ENCODE data around the gene OTUD1.
A peak's percentile ranks its signal among the peaks of the same experiment; 100 is the strongest.
"Not testable (repeated sequence)": the region's sequence is repeated elsewhere in the genome, so short reads cannot be mapped to it uniquely, and the experiment has no call there.

Gene OTUD1, protein sequence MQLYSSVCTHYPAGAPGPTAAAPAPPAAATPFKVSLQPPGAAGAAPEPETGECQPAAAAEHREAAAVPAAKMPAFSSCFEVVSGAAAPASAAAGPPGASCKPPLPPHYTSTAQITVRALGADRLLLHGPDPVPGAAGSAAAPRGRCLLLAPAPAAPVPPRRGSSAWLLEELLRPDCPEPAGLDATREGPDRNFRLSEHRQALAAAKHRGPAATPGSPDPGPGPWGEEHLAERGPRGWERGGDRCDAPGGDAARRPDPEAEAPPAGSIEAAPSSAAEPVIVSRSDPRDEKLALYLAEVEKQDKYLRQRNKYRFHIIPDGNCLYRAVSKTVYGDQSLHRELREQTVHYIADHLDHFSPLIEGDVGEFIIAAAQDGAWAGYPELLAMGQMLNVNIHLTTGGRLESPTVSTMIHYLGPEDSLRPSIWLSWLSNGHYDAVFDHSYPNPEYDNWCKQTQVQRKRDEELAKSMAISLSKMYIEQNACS

DNA sequence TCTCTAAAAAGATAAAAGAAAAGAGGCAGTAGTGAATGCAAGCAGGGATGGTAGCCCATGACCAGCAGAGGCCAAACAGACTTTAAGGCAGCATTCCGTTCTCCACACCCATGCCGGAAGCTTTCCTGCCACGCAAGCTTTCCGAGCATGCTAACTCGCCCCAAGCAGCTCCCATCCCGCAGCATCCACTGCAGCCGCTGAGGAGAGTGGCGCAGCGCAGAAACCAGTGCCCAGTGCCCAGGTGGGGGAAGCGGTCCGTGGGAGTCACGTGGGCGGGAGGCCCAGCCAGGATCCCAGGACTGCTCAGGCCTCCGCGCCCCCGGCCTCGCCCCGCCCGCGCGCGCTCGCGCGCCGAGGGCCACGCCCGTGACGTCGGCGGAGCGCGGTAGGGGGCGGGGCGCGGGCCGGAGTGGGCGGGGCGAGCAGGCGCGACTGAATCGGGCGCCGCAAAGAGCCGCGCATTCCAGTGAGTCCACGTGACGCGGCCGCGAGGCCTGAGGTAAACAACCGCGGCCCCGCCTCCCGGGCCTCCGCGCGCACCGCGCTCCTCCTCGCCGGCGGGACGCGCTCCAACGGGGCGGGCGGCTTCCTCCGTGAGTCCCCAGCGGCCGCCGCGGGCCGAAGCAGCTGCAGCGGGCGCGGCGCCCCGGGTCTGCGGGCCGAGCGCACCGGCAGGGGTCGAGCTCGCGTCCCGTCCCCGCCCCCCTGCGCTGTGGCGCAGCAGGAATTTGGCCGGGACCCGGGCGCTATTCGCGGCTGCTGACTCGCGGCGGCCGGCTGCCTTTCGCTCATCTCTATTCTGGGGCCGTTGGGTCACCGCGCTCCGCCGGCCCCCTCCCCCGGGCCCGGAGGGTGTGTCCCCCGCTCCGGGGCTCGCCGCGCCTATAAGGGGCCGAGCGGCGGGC lies at the start of gene OTUD1:
Gene OTUD1 (plus strand): TSS at position 529 of the 905 bp plus-strand sequence. CDS start 383 bp downstream, outside the sequence.
- DNase-seq, result peak; percentile 93

DNA sequence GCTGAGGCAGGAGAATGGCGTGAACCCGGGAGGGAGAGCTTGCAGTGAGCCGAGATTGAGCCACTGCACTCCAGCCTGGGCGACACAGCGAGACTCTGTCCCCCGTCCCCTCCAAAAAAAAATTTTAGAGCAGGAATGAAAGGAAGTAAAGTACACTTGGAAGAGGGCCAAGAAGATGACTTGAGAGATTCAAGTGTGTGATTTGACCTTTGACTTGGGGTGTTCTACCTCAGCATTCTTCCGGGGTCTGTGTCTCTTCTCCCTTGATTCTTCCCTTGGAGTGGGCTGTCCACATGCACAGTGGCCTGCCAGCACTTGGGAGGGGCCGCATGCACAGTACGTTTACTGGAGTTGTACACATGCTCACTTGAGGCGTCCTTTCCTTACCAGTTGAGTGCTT lies 48.5 kb upstream of the OTUD1 start:
- DNase-seq, result not testable (repeated sequence)

GRCh38 chr10:23390809-23391208 lies 48.1 kb upstream of the OTUD1 start:
- no peak for DNase-seq

- DNase-seq, result no peak
Observed at GRCh38 chr10:23391821-23392220, 47.1 kb upstream of the OTUD1 start.

DNA sequence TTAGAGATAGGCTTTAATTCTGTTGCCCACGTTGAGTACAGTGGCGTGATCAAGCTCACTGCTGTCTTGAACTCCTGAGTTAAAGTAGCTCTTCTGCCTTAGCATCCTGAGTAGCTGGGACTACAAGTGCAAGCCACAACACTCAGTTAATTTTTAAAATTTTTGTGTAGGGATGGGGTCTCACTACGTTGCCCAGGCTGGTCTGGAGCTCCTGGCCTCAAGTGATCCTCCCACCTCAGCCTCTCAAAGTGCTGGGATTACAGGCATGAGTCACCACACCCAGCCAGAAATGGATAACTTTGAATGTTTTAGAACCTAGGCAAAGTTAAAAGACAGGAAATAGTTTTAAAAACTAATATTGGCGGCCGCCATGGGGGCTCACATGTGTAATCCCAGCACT lies 43.9 kb upstream of the OTUD1 start:
- DNase-seq, result no peak

- DNase-seq, result no peak
Observed at GRCh38 chr10:23396695-23397094, 42.2 kb upstream of the OTUD1 start.

DNA sequence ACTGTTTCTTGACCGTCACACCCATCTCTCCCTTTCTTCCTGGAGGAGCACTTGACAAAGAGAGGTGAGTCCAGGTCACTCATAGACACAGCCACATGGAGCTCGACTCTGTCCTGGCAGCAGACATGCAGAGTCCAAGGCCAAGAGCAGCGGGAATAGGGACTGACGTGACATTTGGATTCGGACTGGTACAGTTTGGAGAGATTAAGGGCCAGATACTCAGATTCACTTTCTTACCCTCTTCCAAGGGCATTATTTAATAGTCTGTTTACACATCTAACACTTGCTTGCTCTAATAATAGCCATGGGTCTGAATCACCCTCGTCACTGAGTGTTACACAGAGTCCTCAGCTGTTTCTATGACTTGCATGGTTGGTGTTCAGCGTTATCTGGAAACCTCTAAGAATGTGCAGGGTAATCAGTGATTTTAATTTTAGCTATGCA lies 39.2 kb upstream of the OTUD1 start:
- DNase-seq, result no peak

DNA sequence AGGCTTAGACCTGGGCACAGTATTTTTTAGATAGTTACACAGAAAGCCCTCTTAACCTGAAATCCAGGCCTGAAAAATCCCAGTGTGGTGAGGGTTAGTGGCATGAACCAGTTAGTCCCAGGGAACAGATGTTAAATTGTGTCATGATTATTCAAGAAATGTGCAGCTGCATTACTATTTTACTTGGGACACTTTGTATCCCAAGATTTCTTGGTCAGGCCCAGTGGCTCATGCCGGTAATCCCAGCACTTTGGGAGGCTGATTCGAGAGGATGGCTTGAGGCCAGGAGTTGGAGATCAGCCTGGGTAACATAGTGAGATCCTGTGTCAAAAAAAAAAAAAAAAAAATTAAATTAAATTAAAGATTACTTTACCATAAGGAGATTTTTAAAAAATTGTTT lies 36.0 kb upstream of the OTUD1 start:
- no peak for DNase-seq

DNA sequence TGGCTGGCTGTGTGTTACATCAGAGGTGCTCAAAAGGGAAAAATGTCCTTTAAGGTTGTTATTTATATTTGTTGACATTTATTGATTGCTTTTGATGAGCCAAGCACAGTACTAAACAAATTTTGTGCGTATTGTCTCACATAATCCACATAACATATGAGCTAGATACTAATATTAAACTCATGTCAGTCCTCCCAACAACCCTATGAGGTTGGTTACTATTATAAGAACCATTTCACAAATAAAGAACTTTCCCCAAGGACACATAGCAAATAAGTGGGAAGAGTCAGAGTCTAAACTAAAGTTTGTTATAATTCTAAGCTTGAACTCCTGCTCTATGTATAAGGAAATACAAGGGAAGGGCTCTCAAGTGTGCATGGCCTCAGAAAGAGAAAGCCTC lies 35.6 kb upstream of the OTUD1 start:
- no peak for DNase-seq

- no peak for DNase-seq
Observed at GRCh38 chr10:23403719-23404118, 35.2 kb upstream of the OTUD1 start.

DNA sequence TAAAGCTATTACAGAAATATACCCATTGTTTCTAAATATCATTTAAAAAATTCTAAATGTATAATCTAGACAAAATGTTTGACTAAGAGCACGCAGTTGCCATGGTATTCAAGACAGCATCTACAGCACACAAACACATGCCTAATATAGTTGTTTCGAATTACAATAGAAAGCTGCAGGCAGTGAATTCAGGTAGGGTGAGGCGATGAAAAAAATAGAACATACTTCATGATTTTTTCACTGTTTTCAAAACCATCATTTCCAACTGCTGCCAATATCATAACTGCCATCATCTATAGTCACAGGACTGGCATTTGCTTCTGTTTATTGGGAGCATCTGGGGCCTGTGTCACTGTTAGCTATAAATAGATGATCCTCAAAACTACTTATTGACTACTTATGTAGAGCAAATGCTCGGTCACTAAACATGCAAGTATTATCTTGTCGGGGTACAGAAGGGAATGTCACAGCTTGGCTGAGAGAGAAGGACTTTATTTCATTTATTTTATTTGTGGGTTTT lies 34.4 kb upstream of the OTUD1 start:
- DNase-seq, result no peak

GRCh38 chr10:23405540-23405939 lies 33.3 kb upstream of the OTUD1 start:
- no peak for DNase-seq

DNA sequence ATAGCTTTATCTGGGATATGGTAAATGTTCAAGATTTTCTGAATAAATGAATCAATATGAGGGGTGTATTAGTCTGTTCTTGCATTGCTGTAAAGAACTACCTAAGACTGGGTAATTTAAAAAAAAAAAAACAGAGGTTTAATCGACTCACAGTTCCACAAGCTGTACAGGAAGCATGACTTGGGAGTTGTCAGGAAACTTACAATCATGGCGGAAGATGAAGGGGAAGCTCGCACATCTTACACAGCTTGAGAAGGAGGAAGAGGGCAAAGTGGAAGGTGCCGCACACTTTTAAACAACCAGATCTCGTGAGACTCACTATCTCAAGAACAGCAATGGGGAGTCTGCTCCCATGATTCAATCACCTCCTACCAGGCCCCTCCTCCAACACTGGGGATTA lies 32.5 kb upstream of the OTUD1 start:
- DNase-seq, result no peak

DNA sequence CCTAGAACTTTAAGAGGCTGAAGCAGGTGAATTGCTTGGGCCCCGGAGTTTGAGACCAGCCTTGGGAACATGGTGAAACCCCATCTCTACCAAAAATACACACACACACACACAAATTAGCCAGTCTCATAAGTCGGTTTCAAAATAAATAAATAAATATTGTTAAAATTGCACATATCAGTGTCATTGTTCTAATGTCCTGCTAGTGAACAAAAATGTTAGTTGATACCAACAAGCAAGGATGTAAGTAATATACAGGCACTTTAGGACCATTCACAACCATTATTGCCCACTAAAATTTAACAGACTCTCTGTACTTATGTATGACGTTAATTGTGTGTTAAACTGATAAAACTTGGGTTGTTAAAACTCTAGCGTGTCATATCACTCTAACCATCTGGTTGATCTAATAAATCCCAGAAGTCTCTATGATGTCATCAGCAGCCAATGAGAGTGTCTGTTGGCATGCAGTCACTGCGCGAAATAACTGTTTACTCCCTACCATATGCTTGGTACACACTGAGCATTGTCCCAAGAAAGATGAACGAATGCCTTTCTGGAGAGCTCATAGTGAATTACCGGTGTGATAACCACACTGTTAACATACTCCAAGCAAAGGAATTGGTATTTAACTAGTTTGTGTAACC lies 30.4 kb upstream of the OTUD1 start:
- DNase-seq, result no peak

GRCh38 chr10:23412223-23412622 lies 26.7 kb upstream of the OTUD1 start:
- DNase-seq, result no peak

DNA sequence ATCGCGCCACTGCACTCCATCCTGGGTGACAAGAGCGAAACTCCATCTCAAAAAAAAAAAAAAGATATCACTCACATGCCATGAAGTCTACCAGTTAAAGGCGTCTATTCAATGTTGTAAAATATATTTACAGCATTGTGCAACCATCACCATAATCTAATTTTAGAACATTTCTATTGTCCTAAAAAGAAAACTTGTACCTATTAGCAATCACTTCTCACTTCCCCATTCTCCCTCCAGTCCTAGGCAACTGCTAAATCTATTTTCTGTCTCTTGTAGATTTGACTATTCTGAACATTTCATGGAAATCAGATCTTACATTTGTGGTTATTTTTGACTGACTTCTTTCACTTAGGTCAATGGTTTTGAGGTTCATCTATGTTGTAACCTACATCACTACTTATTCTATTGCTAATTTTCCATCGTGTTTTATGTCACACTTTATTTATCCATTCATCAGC lies 25.2 kb upstream of the OTUD1 start:
- no peak for DNase-seq

DNA sequence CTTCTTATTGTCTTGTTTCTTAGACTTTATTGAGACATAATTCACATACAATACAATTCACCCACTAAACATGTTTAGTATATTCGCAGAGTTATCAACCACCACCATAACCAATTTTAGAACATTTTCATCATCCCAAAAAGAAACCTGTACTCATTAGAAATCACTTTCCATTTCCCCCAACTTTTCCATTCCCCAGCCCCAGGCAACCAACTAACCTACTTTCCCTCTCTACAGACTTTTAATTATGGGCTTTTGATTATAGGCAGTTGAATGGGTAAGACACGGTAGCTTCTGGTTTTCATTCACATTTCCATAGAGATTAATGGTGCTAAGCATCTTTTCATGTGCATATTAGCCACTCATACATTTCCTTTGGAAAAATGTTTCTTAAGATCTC lies 24.2 kb upstream of the OTUD1 start:
- DNase-seq, result no peak

DNA sequence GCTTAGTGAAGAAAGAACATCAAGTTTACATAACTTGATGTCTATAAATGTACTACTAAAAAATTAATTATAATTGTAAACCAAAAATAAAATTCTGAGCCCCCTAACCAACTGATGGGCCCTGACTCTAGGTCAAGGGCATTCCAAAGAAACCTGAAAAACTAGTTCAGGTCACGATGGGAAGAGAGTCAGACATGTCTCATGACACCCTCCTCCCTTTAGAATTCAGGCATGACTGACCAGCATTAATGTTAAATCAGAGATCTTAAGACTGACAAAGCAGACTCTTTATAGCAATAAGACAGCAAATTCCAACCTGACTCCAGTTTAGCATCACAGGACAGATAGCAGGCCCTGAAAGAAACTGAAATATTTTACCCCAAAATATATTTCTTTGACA lies 21.6 kb upstream of the OTUD1 start:
- DNase-seq, result no peak

- no peak for DNase-seq
Observed at GRCh38 chr10:23418051-23418681, 20.7 kb upstream of the OTUD1 start.

DNA sequence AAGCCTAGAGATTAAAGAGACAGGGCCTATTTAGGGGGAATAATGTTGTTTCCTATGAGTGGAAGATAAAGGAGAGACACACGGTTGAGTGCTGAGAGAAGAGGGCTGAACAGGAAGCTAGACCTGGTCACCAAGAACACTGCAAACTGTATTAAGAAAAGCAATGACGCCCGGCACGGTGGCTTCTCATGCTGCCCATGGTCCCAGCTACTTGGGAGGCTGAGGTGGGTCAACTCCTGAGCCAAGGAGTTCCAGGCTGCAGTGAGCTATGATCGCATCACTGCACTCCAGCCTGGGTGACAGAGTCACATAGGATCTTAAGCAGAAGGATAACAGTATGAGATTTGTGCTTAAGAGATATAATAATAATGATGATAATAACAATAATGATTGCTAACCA lies 19.7 kb upstream of the OTUD1 start:
- DNase-seq, result no peak

GRCh38 chr10:23419655-23420329 lies 19.1 kb upstream of the OTUD1 start:
- no peak for DNase-seq

- DNase-seq, result no peak
Observed at GRCh38 chr10:23421397-23421796, 17.5 kb upstream of the OTUD1 start.

Measured in activated T-cell treated with anti-CD3 and anti-CD28 coated beads, Interleukin-2, amount 50 U/mL, for 1 hour (primary cell).